LNCAP (cell line): ENCODE data around the gene VSTM4.

Experiments
- CTCF ChIP-seq: fragments of 450-650 bp; IDR thresholded peaks from 2 replicates; pipeline ENCODE4 v1.5.1; 2017; ENCODE audit warnings: mild to moderate bottlenecking

VSTM4 gene

GRCh38 chr10:49009199-49009979 is 105.9 kb downstream of the VSTM4 start:
- no peak for TF ChIP-seq CTCF

DNA sequence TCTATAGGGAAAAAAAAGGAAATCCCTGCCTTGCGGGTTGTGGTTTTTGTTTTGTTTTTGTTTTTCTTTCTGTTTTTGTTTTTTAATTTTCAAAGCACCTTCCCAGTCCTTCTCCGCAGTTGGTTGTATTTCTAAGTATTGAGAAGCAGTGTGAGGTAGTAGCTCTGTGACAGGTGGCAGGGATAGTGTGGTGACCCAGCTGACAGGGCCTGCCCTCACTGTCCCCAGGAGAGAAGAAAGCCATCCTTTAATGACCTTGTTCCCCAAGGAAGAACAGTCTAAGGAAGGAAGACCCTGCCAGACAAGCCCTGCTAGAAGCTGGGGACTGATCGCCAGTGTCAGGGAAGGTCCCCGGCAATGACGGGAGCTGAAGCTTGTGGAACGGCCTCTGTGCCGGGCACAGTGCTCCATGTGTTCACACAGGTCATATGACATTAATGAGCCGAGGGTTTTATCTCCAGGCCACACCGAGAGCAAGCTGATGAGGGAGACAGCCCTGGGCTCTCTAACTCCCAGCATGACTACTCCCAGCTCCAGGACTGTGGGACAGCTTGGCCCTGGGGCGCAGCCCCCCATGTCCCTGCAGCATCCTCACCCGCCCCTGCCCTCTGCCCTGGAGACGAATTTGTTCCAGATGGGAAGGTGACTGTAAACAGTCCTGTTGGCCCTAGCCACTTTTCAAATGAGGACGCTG is 106.7 kb downstream of the VSTM4 start:
- no peak for TF ChIP-seq CTCF

DNA sequence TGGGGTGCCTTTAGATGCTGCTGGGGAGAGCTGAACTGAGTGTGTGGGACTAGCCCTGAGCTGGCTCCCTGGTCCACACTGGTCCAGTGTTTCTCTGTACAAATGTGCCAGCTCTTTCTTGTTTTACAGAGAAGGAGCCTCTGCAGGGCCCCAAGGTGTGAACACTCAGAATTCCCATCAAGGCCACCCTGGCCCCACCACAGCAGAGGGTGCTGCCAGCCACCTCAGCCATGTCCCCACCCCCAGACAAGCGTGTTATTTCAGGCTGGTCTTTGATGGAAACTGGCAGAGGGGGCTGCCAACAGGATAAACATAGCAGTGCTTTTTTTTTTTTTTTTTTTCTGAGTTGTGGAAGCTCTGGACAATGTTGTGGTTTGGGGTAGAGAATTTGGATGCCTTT is 107.2 kb downstream of the VSTM4 start:
- no peak for TF ChIP-seq CTCF

GRCh38 chr10:49007129-49007528 is 108.2 kb downstream of the VSTM4 start:
- no peak for TF ChIP-seq CTCF

DNA sequence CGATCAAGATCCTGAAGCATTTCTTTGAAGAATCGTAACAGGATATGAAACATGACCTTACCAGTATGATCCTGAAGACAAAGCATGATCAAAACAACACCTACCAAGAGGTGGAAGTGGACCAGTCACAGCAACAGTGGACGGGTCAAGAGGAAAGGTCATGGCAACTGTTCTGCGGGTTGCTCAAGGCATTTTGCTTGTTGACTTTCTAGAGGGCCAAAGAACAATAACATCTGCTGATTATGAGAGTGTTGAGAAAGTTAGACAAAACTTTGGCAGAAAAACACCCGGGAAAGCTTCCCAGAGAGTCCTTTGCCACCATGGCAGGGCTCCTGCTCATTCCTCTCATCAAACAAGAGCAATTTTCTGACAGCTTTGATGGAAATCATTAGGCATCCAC is 110.1 kb downstream of the VSTM4 start:
- TF ChIP-seq CTCF, result no peak

GRCh38 chr10:49001870-49002672 is 113.3 kb downstream of the VSTM4 start:
- no peak for TF ChIP-seq CTCF

DNA sequence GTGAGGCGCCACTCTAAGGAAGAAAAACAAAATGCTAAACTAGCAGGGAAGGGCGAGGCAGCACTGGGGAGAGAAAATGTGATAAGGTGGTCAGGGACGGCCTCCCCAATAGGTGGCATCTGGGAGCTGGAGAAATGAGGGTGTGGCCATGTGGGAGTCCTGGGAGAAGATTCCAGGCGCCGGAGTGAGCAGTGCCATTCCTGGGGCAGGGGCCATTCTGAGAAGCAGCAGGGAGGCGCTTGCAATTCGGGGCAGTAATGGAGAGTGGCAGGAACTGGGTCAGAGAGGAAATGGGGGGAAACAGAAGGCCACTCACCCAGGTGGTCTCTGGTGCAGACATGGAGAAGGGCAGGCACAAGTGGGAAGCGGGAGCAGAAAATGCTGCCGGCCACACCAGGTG is 113.9 kb downstream of the VSTM4 start:
- no peak for TF ChIP-seq CTCF
